Stimulated activated memory B cell treated with anti-CD40 and anti-IgM and Interleukin-4, amounts not matched to agents 10 μg/mL and 1 μg/mL and 100 μg/mL, for 72 hours (primary cell): Measurements from ENCODE around the gene MAK.

Experiments
- ATAC-seq: fragments of 150-1000 bp; cut with Tn5 transposase; 2 replicates; pipeline ENCODE4 v1.10.0; 2021
- H3K27ac Mint-ChIP-seq: one replicate; pipeline ENCODE4 v1.8.0; 2022; ENCODE audit warnings: mild to moderate bottlenecking, mixed read lengths
- H3K27me3 Mint-ChIP-seq: one replicate; pipeline ENCODE4 v1.8.0; 2022; ENCODE audit warnings: mixed read lengths
- H3K36me3 Mint-ChIP-seq: one replicate; pipeline ENCODE4 v1.8.0; 2022; ENCODE audit warnings: mixed read lengths
- H3K4me1 Mint-ChIP-seq: one replicate; pipeline ENCODE4 v1.8.0; 2022; ENCODE audit warnings: mixed read lengths
- H3K4me3 Mint-ChIP-seq: one replicate; pipeline ENCODE4 v1.8.0; 2022; ENCODE audit warnings: mild to moderate bottlenecking, moderate library complexity, mixed read lengths
- H3K9me3 Mint-ChIP-seq: one replicate; pipeline ENCODE4 v1.8.0; 2022; ENCODE audit warnings: mixed read lengths

MAK gene

GRCh38 chr6:10713962-10714361 lies 124.4 kb downstream of the MAK start:
- Mint-ChIP-seq H3K27me3 (no peaks in the 10 kb centered on the region), H3K9me3 (no peaks in the 10 kb centered on the region), H3K4me3 (no peak overlapping the region), H3K27ac (no peak overlapping the region), H3K36me3 (peaks cover 4% of the 10 kb centered on the region), H3K4me1 (no peaks in the 10 kb centered on the region)
- ATAC-seq, result no peak
